ENCODE results near the gene TCHH.

The TCHH gene

GRCh38 chr1:152061952-152062351 is 53.3 kb downstream of the TCHH start:
- no peak for DNase-seq

All from NCI-H1694 (cell line).